Activated CD8-positive, alpha-beta T cell treated with anti-CD3 and anti-CD28 coated beads, Interleukin-2, amount 10 ng/mL, durations not matched to agents 7 days and 5 days (primary cell): ENCODE measurements around the gene C1orf74. TPM values are rescaled to one million over a fixed set of nuclear protein-coding genes. Genes with fewer than 3 reads are reported as not detected.

Experiments
- ATAC-seq: fragments of 150-1000 bp; cut with Tn5 transposase; one replicate; pipeline ENCODE4 v1.10.0; 2021; ENCODE audit warnings: moderate library complexity
- CTCF ChIA-PET: fragments of 350-600 bp; sonication (Branson Sonifier 250); formaldehyde crosslinking; loops from one replicate; lab custom pipeline; 2021; ENCODE audit warnings: antibody characterized with exemption; lab: Charles Lee
- POLR2A ChIA-PET: fragments of 350-600 bp; sonication (Branson Sonifier 250); formaldehyde crosslinking; loops from one replicate; lab custom pipeline; 2021; ENCODE audit warnings: antibody characterized with exemption; lab: Charles Lee
- DNase-seq: peaks from one replicate; pipeline ENCODE4 v3.0.0-alpha.2; 2020
- H3K27ac Mint-ChIP-seq: one replicate; pipeline ENCODE4 v1.8.0; 2021; ENCODE audit warnings: mild to moderate bottlenecking, mixed read lengths
- H3K27me3 Mint-ChIP-seq: one replicate; pipeline ENCODE4 v1.8.0; 2021; ENCODE audit warnings: low read depth, mixed read lengths
- H3K36me3 Mint-ChIP-seq: one replicate; pipeline ENCODE4 v1.8.0; 2021; ENCODE audit warnings: low read depth, mixed read lengths
- H3K4me1 Mint-ChIP-seq: one replicate; pipeline ENCODE4 v1.8.0; 2021; ENCODE audit warnings: low read depth, mixed read lengths
- H3K4me3 Mint-ChIP-seq: one replicate; pipeline ENCODE4 v1.8.0; 2021; ENCODE audit warnings: mild to moderate bottlenecking, mixed read lengths
- H3K9me3 Mint-ChIP-seq: one replicate; pipeline ENCODE4 v1.8.0; 2022; ENCODE audit warnings: mixed read lengths; ENCODE audit not compliant: insufficient read depth
- total RNA-seq, 2 experiments: library from RNA; stranded (reverse); gene quantifications; one replicate each; pipeline ENCODE4 v1.2.3, GENCODE V29; 2021

The C1orf74 gene
- total RNA-seq, 2 experiments from 2014 or later = 2.5 to 2.6 TPM

- ATAC-seq (no peak), DNase-seq (peak; percentile 34)
- ChIA-PET CTCF (interaction anchor here (1.1 to 15.3 kb wide), 10 partner anchors 9 to 200 kb away, joined by 4 to 336 read pairs (median 8); partner anchors contain the start of genes C1orf74, TRAF3IP3 and UTP25), POLR2A (interaction anchor here (1.2 to 7.8 kb wide), 7 partner anchors 8 to 563 kb away, joined by 3 to 241 read pairs (median 28); partner anchors contain the start of genes C1orf74, TRAF3IP3 and UTP25)
- H3K4me3 Mint-ChIP-seq = no peak overlapping the region
- H3K36me3 Mint-ChIP-seq = peaks cover 32% of the 10 kb centered on the region
- no peaks in the 10 kb centered on the region for H3K27me3 Mint-ChIP-seq
- no peak overlapping the region for H3K27ac Mint-ChIP-seq
- H3K9me3 Mint-ChIP-seq = no peaks in the 10 kb centered on the region
- peaks cover 33% of the 10 kb centered on the region for H3K4me1 Mint-ChIP-seq
Observed at GRCh38 chr1:209769971-209770370, 14.4 kb downstream of the C1orf74 start.

DNA sequence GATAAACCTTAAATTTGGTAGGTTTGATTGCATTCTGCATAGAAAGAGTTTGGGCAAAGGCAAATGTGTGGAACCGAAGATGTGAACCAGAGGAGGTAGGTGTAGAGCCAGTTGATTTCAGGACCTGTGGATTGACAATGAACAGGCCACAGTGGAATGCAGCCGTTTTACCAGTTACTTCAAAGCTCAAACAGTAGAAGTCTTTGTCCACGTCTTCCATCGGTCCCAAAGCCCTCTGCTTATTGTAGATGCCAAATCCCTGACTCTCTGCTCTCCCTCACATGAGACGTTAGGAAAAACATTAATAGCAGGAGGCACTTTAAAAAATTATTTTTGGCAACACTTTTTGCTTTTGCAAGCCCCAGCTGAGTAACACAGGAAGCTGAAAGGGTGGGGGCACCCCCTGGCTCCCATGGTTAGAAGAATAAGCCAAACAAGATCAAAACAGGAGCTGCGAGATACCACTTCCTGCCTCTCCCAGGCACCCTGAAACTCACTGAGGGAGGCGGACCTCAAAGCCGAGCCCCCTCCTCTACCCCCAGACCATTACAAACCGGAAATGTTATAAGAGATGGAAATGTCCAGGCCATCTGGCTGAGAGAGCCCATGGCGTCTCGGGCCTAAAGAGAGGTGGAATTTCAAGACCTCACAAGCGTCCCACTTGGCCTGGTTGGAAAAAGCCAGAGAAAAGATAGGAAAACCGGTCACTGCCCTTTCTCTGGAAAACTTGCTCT is 15.0 kb downstream of the C1orf74 start:
- H3K27ac Mint-ChIP-seq = no peak overlapping the region
- peaks cover 30% of the 10 kb centered on the region for H3K36me3 Mint-ChIP-seq
- CTCF ChIA-PET = interaction anchor here (0.9 to 15.3 kb wide), 14 partner anchors 10 to 200 kb away, joined by 3 to 336 read pairs (median 6); partner anchors contain the start of genes C1orf74, G0S2, TRAF3IP3 and UTP25
- no peak overlapping the region for H3K4me3 Mint-ChIP-seq
- ATAC-seq (peak; percentile 58), DNase-seq (peak; percentile 89)
- no peaks in the 10 kb centered on the region for H3K27me3 Mint-ChIP-seq
- H3K4me1 Mint-ChIP-seq = peaks cover 36% of the 10 kb centered on the region
- POLR2A ChIA-PET = interaction anchor here (1.2 to 7.8 kb wide), 7 partner anchors 9 to 564 kb away, joined by 3 to 241 read pairs (median 28); partner anchors contain the start of genes C1orf74, TRAF3IP3 and UTP25
- no peaks in the 10 kb centered on the region for H3K9me3 Mint-ChIP-seq

- H3K27me3 Mint-ChIP-seq = no peaks in the 10 kb centered on the region
- ATAC-seq (peak; percentile 85), DNase-seq (peak; percentile 96)
- POLR2A ChIA-PET = interaction anchor here (0.5 to 7.8 kb wide), 7 partner anchors 10 to 1708 kb away, joined by 3 to 241 read pairs (median 28); partner anchors contain the start of genes C1orf74 and TRAF3IP3
- H3K4me1 Mint-ChIP-seq = peaks cover 45% of the 10 kb centered on the region
- peaks cover 36% of the 10 kb centered on the region for H3K36me3 Mint-ChIP-seq
- no peaks in the 10 kb centered on the region for H3K9me3 Mint-ChIP-seq
- CTCF ChIA-PET = interaction anchor here (0.9 to 15.3 kb wide), 15 partner anchors 11 to 203 kb away, joined by 3 to 336 read pairs (median 5); partner anchors contain the start of genes C1orf74, G0S2, IRF6 and TRAF3IP3
- H3K27ac Mint-ChIP-seq = no peak overlapping the region
- no peak overlapping the region for H3K4me3 Mint-ChIP-seq
Observed at GRCh38 chr1:209768354-209768774, 16.0 kb downstream of the C1orf74 start.

GRCh38 chr1:209767706-209768105 is 16.7 kb downstream of the C1orf74 start:
- Mint-ChIP-seq H3K4me1 (peaks cover 51% of the 10 kb centered on the region), H3K27me3 (no peaks in the 10 kb centered on the region), H3K27ac (no peak overlapping the region), H3K4me3 (no peak overlapping the region), H3K9me3 (no peaks in the 10 kb centered on the region), H3K36me3 (peaks cover 42% of the 10 kb centered on the region)
- ChIA-PET CTCF (interaction anchor here (0.8 to 15.3 kb wide), 11 partner anchors 12 to 202 kb away, joined by 3 to 336 read pairs (median 4); partner anchors contain the start of genes C1orf74, IRF6, TRAF3IP3 and UTP25), POLR2A (interaction anchor here (0.5 to 7.8 kb wide), 6 partner anchors 11 to 1709 kb away, joined by 3 to 241 read pairs (median 33); partner anchors contain the start of genes C1orf74 and TRAF3IP3)
- DNase-seq (no peak), ATAC-seq (no peak)

DNA sequence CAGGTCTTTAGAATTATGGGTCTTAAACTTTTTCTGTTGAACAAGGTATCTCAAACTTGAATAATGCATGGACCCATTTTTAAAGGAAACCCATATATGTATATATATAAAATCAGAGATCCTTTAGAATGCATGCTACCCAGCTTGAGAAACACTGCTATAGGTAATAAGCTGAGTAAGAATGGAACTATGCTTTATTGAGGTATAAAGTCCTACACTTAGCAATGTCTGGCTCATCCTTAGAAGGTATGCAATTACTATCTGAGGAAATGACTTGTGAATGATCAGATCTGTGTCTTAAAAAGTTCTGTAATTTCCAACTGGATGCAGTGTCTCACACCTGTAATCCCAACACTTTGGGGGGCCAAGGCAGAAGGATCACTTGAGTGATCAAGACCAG is 17.3 kb downstream of the C1orf74 start:
- ChIA-PET CTCF (interaction anchor here (0.8 to 15.3 kb wide), 3 partner anchors 13 to 57 kb away, joined by 3 to 336 read pairs (median 8); partner anchors contain the start of genes C1orf74 and TRAF3IP3), POLR2A (interaction anchor here (1.3 to 7.8 kb wide), 6 partner anchors 8 to 43 kb away, joined by 3 to 241 read pairs (median 33); partner anchors contain the start of genes C1orf74 and TRAF3IP3)
- Mint-ChIP-seq H3K27me3 (no peaks in the 10 kb centered on the region), H3K4me3 (no peak overlapping the region), H3K27ac (peak overlapping the region; percentile 85), H3K36me3 (peaks cover 48% of the 10 kb centered on the region), H3K9me3 (no peaks in the 10 kb centered on the region), H3K4me1 (peaks cover 58% of the 10 kb centered on the region)
- ATAC-seq (no peak), DNase-seq (no peak)

DNA sequence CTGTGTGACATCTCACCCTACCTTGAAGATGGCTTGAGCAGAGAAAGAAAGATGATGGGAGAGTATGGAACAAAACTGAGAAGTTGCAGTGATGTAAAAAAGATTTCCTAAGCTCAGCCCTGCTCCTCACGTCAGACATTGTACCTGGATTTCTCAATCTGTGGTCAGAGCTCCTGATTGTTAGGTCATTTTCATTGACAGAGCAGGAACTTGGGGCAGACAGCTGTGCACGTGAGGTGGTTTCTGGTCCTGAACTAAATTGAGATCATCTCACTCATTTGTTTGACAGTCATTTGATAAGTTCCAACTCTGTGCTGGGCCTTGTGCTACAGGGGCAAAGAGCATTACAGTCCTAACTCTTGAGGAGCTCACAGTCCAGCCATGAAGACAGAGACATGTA is 18.3 kb downstream of the C1orf74 start:
- peaks cover 59% of the 10 kb centered on the region for H3K36me3 Mint-ChIP-seq
- no peak for ATAC-seq
- ChIA-PET POLR2A (interaction anchor here (1.3 to 7.8 kb wide), 4 partner anchors 9 to 42 kb away, joined by 3 to 241 read pairs (median 22); partner anchors contain the start of gene TRAF3IP3), CTCF (interaction anchor here (1.0 to 15.3 kb wide), 4 partner anchors 12 to 74 kb away, joined by 3 to 336 read pairs (median 4); partner anchors contain the start of gene TRAF3IP3)
- H3K27ac Mint-ChIP-seq = peak overlapping the region; percentile 85
- H3K9me3 Mint-ChIP-seq = no peaks in the 10 kb centered on the region
- H3K4me1 Mint-ChIP-seq = peaks cover 68% of the 10 kb centered on the region
- DNase-seq = no peak
- H3K27me3 Mint-ChIP-seq = no peaks in the 10 kb centered on the region
- no peak overlapping the region for H3K4me3 Mint-ChIP-seq

- DNase-seq (no peak), ATAC-seq (no peak)
- H3K36me3 Mint-ChIP-seq = peaks cover 97% of the 10 kb centered on the region
- H3K27me3 Mint-ChIP-seq = no peaks in the 10 kb centered on the region
- POLR2A ChIA-PET = interaction anchor here (1.1 kb wide), 2 partner anchors 8 to 13 kb away, joined by 3 to 4 read pairs; no protein-coding TSS in a partner anchor
- peak overlapping the region; percentile 59 for H3K4me3 Mint-ChIP-seq
- peak overlapping the region; percentile 77 for H3K27ac Mint-ChIP-seq
- CTCF ChIA-PET = interaction anchor here (13.6 to 15.3 kb wide), 2 partner anchors 2 to 7 kb away, joined by 336 read pairs; partner anchors contain the start of gene TRAF3IP3
- H3K9me3 Mint-ChIP-seq = no peaks in the 10 kb centered on the region
- H3K4me1 Mint-ChIP-seq = peaks cover 73% of the 10 kb centered on the region
Observed at GRCh38 chr1:209761011-209761635, 23.2 kb downstream of the C1orf74 start.

- Mint-ChIP-seq H3K27ac (peak overlapping the region; percentile 57), H3K4me3 (peak overlapping the region; percentile 93)
- no peak for ATAC-seq
Observed at GRCh38 chr1:209759829-209760359, 24.5 kb downstream of the C1orf74 start.

GRCh38 chr1:209758400-209758799 is 26.0 kb downstream of the C1orf74 start:
- no peaks in the 10 kb centered on the region for H3K27me3 Mint-ChIP-seq
- peak overlapping the region; percentile 93 for H3K4me3 Mint-ChIP-seq
- CTCF ChIA-PET = interaction anchor here (1.2 to 15.3 kb wide), 3 partner anchors 4 to 72 kb away, joined by 3 to 336 read pairs (median 336); partner anchors contain the start of gene TRAF3IP3
- DNase-seq = no peak
- peaks cover 73% of the 10 kb centered on the region for H3K4me1 Mint-ChIP-seq
- ATAC-seq = no peak
- H3K9me3 Mint-ChIP-seq = no peaks in the 10 kb centered on the region
- peaks cover 75% of the 10 kb centered on the region for H3K36me3 Mint-ChIP-seq
- POLR2A ChIA-PET = interaction anchor here (3.3 to 9.7 kb wide), 2 partner anchors 8 to 17 kb away, joined by 25 to 241 read pairs; no protein-coding TSS in a partner anchor
- H3K27ac Mint-ChIP-seq = peak overlapping the region; percentile 81

More at GRCh38 chr1:209759829-209760359, 24.5 kb downstream of the C1orf74 start:
- POLR2A ChIA-PET = interaction anchor here (1.1 to 9.7 kb wide), 3 partner anchors 7 to 14 kb away, joined by 3 to 241 read pairs (median 3); no protein-coding TSS in a partner anchor
- Mint-ChIP-seq H3K4me1 (peaks cover 72% of the 10 kb centered on the region), H3K27me3 (no peaks in the 10 kb centered on the region), H3K36me3 (peaks cover 88% of the 10 kb centered on the region), H3K9me3 (no peaks in the 10 kb centered on the region)
- no peak for DNase-seq
- CTCF ChIA-PET = interaction anchor here (1.0 to 15.3 kb wide), 3 partner anchors 3 to 64 kb away, joined by 4 to 336 read pairs (median 336); partner anchors contain the start of gene TRAF3IP3
